Measurements from ENCODE around the gene LRRTM4. TPM values are rescaled to one million over a fixed set of nuclear protein-coding genes. Genes with fewer than 3 reads are reported as not detected.

The LRRTM4 gene
- polyA plus RNA-seq, 1 of the 3 experiments (the other 2 are of a cell fraction), result 0.10 TPM

GRCh38 chr2:76998704-76999103 lies 523.5 kb downstream of the LRRTM4 start:
- Histone ChIP-seq H3K27ac (ENCODE audit: low read depth in 2 of 2, low read length in 1 of 2) (no peak overlapping the region), H2AFZ (ENCODE audit: low read depth) (0 out of 2 replicates have a peak overlapping the region, but pooled peaks have one; percentile 60), H3K9me2 (no peaks in the 10 kb centered on the region), H3K4me1 (ENCODE audit: control insufficient read depth in 1 of 2, insufficient read depth in 2 of 2, low read depth in 1 of 2, low read length in 1 of 2) (no peaks in the 10 kb centered on the region; a peak in 2 of 4 replicates), H4K20me1 (ENCODE audit: insufficient read depth) (no peaks in the 10 kb centered on the region), H3K4me3 (ENCODE audit: low read depth in 2 of 2, low read length in 1 of 2) (no peak overlapping the region), H3F3A (replicated peaks; ENCODE audit: insufficient read depth) (no peaks in the 10 kb centered on the region), H3K9me3 (no peaks in the 10 kb centered on the region), H3K4me2 (no peak overlapping the region), H3K9ac (no peak overlapping the region), H3K79me2 (ENCODE audit: insufficient read depth) (no peaks in the 10 kb centered on the region), H3K27me3 (ENCODE audit: insufficient read depth) (no peaks in the 10 kb centered on the region), H3K36me3 (replicated peaks in 1 of 2; ENCODE audit: control insufficient read depth in 1 of 2, insufficient read depth in 2 of 2, low read length in 1 of 2) (no peaks in the 10 kb centered on the region)
- 18% methylated on average over 3 of the region's 3 CpGs for WGBS (ENCODE audit: low lambda C conversion rate)
- TF ChIP-seq NRF1 (IDR thresholded peaks at IDR 0.05; ENCODE audit: low read depth, low read length) (no peak), RAD21 (IDR thresholded peaks at IDR 0.05; ENCODE audit: low read length) (no peak), CHD2 (IDR thresholded peaks at IDR 0.05; ENCODE audit: low read length, partially characterized antibody) (no peak), RXRA (IDR thresholded peaks at IDR 0.05; ENCODE audit: borderline replicate concordance, low read depth) (no peak)
- CTCF ChIA-PET, result interaction anchor here (1.3 kb wide), 1 partner anchor 15 kb away, joined by 4 read pairs; no protein-coding TSS in a partner anchor
- POLR2A ChIA-PET, result no interaction called here
- no peak for DNase-seq

GRCh38 chr2:76998152-76998551 lies 524.0 kb downstream of the LRRTM4 start:
- TF ChIP-seq YY1 (IDR thresholded peaks at IDR 0.05; ENCODE audit: low read depth) (no peak), REST (IDR thresholded peaks at IDR 0.05; ENCODE audit: low read depth, low read length) (no peak), USF1 (IDR thresholded peaks at IDR 0.05; ENCODE audit: borderline replicate concordance, low read depth) (no peak), CHD2 (IDR thresholded peaks at IDR 0.05; ENCODE audit: low read length, partially characterized antibody) (no peak), USF2 (IDR thresholded peaks at IDR 0.05; ENCODE audit: borderline replicate concordance, low read depth, low read length) (no peak)
- H3K27me3 ChIP-seq (ENCODE audit: insufficient read depth), result no peaks in the 10 kb centered on the region
- CTCF ChIA-PET, result interaction anchor here (1.3 kb wide), 1 partner anchor 15 kb away, joined by 4 read pairs; no protein-coding TSS in a partner anchor

More at GRCh38 chr2:76998152-76998551, 524.0 kb downstream of the LRRTM4 start:
- Histone ChIP-seq H3K4me1 (ENCODE audit: control insufficient read depth in 1 of 2, insufficient read depth in 2 of 2, low read depth in 1 of 2, low read length in 1 of 2) (no peaks in the 10 kb centered on the region; a peak in 2 of 4 replicates), H3K27ac (ENCODE audit: low read depth in 2 of 2, low read length in 1 of 2) (no peak overlapping the region), H3K36me3 (replicated peaks in 1 of 2; ENCODE audit: control insufficient read depth in 1 of 2, insufficient read depth in 2 of 2, low read length in 1 of 2) (no peaks in the 10 kb centered on the region), H3K9me2 (no peaks in the 10 kb centered on the region), H4K20me1 (ENCODE audit: insufficient read depth) (no peaks in the 10 kb centered on the region), H3K9me3 (no peaks in the 10 kb centered on the region), H3K4me3 (ENCODE audit: low read depth in 2 of 2, low read length in 1 of 2) (no peak overlapping the region), H3K4me2 (no peak overlapping the region), H3K9ac (no peak overlapping the region), H2AFZ (ENCODE audit: low read depth) (no peak overlapping the region), H3K79me2 (ENCODE audit: insufficient read depth) (no peaks in the 10 kb centered on the region), H3F3A (replicated peaks; ENCODE audit: insufficient read depth) (no peaks in the 10 kb centered on the region)
- DNase-seq, result no peak
- POLR2A ChIA-PET, result no interaction called here

Data from SK-N-SH (cell line).